ENCODE results near the gene CLMP.
"Not testable (repeated sequence)": the region's sequence is repeated elsewhere in the genome, so short reads cannot be mapped to it uniquely, and the experiment has no call there.

CLMP gene

DNA sequence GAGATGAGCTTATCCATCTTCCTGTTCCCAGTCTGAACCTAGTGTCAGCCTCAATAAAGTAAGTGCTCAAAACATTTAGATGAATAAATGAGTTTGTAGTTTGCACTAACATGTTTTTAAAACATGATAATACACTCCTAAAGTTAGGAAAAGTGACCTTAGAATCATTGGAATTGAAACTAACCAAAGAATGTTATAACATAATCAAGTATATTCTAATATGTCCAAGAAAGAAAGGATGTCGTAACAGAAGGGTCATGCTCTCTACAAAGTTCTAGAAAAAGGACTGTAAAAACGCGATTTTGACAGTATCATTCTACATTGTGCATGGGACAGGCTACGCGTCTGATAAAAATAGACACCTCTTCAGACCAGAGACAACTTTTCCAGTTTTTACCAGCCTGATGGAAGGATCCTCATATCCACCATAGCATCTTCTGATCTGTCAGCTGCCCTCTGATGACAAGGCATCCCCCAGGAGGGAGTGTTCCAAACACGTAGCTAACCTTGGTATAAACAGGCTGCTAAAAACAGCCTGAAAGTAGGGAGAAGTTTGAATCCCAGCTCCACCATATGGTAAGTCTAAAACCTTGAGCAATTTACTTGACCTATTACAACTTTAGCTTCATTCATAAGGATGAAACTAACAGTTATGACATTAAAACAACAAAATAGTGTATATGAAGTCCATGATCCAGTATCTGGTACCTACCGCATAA lies 30.2 kb downstream of the CLMP start:
- no peak for DNase-seq (ENCODE audit: low read depth)
- no peak for TF ChIP-seq CTCF (IDR thresholded peaks at IDR 0.05; ENCODE audit: low read length, missing control alignments)
- H3K4me3 ChIP-seq (replicated peaks; ENCODE audit: low read depth, low read length): no peak overlapping the region

- peak; percentile 23 for TF ChIP-seq CTCF (IDR thresholded peaks at IDR 0.05; ENCODE audit: low read length, missing control alignments)
- no peak for DNase-seq (ENCODE audit: low read depth)
- no peak overlapping the region for H3K4me3 ChIP-seq (replicated peaks; ENCODE audit: low read depth, low read length)
Measured at GRCh38 chr11:123163621-123164020, 31.4 kb downstream of the CLMP start.

- H3K4me3 ChIP-seq (replicated peaks; ENCODE audit: low read depth, low read length): no peak overlapping the region
- peak; percentile 30 for DNase-seq (ENCODE audit: low read depth)
- no peak for TF ChIP-seq CTCF (IDR thresholded peaks at IDR 0.05; ENCODE audit: low read length, missing control alignments)
Measured at GRCh38 chr11:123161376-123162030, 33.5 kb downstream of the CLMP start.

DNA sequence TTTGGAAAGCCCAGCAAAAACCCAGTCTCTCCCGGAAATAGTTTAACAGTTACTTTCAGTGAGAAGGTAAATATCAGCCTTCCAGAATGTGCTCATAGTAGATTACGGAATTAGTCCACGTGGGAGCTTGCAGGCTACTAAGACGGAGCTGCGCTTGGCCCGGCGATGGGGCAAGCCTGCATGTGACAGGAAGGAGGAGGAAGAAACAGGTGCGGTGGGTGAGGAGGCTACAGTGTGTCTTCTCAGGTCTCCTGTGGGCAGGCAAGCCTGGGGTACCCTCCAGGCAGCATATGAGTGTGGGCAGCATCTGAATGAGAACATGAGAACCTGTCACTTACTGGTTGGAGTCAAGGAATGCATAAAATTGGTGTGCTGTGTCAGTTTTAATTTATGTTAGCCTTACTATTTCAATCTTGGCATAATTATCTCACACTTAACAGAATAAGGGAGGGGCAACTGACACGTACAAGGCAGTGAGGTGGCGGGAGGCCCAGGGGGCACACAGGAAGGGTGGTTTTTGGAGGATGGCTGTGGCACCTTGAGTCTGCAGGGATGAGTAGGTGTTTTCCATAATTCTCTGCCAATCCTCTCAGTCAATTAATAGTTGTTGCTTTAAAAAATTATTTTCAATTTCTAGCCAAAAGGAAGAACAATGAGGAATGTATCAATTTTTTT lies 35.7 kb downstream of the CLMP start:
- H3K4me3 ChIP-seq (replicated peaks; ENCODE audit: low read depth, low read length): no peak overlapping the region
- no peak for TF ChIP-seq CTCF (IDR thresholded peaks at IDR 0.05; ENCODE audit: low read length, missing control alignments)
- DNase-seq (ENCODE audit: low read depth): peak; percentile 55

DNA sequence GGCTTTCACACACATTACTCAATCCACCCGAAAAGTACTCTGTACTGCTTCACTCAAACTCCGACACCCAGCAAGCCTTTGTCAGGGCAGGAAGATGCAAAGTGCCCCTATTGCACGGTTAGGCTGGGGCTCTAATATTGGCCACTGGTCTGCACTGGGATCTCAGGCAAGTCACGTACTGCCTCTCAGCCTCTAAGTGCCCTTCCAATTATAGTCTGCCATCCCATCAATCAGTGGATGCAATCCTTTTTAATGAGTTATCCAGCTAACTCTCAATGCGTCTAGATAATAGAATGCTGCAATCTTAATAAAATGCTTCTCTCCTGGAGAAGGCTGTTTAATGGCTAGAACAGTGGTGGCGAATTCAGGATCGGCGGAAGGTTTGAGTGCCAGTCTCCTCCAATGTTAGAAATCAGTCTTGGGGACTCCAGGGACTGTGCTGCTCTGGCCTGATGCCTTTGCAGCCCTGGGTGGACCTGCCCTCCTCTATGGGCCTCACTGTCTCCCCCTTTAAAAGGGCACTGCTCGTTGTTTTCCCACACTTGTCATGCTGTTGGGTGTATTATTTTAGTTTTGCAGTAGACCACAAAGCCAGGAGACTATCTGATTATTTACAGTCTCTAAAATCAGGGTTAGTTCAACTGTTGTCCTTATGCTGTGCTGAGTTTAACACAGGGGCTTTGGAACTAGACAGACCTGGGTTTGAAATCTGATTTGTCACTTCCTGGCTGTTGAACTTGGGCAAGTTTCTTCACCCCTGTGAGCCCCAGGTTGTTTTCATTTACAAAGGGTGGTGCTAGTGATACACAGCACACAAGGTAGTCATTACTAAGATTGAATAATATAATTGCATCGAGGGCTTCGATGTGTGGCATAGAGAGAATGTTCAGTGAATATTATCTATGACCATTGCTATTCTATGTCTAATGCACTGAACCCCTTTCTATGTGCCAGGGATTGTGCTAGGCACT lies 36.7 kb downstream of the CLMP start:
- DNase-seq (ENCODE audit: low read depth): no peak
- TF ChIP-seq CTCF (IDR thresholded peaks at IDR 0.05; ENCODE audit: low read length, missing control alignments): no peak
- no peak overlapping the region for H3K4me3 ChIP-seq (replicated peaks; ENCODE audit: low read depth, low read length)

- DNase-seq (ENCODE audit: low read depth): no peak
Measured at GRCh38 chr11:123152951-123153350, 42.1 kb downstream of the CLMP start.

DNA sequence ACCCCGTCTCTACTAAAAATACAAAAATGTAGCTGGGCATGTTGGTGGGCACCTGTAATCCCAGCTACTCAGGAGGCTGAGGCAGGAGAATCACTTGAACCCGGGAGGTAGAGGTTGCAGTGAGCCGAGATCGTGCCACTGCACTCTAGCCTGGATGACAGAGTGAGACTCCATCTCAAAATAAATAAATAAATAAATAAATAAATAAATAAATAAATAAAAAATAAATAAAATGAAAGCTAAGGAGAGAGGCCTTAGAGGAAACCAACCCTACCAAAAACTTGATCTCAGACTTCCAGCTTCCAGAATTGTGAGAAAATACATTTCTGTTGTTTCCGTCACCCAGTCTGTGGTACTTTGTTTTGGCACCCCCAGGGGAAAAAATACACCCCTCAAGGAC lies 42.7 kb downstream of the CLMP start:
- not testable (repeated sequence) for DNase-seq (ENCODE audit: low read depth); H3K4me3 ChIP-seq (replicated peaks; ENCODE audit: low read depth, low read length)

More at GRCh38 chr11:123152951-123153350, 42.1 kb downstream of the CLMP start:
- no peak overlapping the region for H3K4me3 ChIP-seq (replicated peaks; ENCODE audit: low read depth, low read length)
- no peak for TF ChIP-seq CTCF (IDR thresholded peaks at IDR 0.05; ENCODE audit: low read length, missing control alignments)

Data from fibroblast of pulmonary artery (primary cell).